ENCODE results near the gene FBXW5.

FBXW5 gene

DNA sequence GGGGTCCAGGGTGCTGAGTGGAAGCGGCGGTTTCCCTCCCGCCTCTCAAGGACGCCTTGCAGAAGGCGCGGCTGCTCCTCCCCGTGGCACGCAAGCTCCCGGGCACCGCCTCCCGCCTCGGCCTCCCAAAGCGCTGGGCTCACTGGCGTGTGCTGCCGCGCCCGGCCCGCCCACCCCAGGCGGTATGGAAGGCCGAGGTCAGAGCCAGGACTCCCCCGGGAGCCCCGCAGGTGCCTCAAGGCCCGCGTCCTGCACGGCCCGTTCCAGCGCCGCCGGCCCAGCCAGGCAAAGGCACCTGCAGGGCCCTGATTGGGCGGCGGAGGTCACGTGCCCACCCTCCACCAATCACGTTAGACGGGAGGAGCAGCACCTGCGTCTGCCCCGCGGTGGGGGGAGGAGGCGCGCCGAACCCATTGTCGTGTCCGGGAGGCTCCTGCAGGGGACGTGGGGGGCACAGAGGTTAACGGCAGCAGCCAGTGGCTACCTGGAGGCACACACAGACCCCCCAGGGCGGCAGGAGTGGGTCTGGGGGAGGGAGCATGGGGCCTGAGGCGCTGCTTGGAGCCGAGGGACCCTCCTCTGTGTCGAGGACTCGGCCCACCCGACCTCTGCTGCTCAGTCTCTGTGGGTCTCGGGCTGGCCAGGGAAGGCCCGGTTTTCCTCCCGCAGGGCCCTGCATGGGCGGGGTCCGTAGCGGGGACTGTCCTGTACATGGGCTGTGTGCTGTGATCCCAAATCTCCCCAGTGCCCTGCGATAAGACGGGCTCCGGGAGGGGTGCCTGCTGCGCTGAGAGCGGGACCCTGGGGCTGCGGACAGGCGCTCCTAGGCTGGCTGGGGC is 5.5 kb upstream of the FBXW5 start:
- DNase-seq (ENCODE audit: low read depth in 2 of 2), result peak; percentile 92 to 95

DNA sequence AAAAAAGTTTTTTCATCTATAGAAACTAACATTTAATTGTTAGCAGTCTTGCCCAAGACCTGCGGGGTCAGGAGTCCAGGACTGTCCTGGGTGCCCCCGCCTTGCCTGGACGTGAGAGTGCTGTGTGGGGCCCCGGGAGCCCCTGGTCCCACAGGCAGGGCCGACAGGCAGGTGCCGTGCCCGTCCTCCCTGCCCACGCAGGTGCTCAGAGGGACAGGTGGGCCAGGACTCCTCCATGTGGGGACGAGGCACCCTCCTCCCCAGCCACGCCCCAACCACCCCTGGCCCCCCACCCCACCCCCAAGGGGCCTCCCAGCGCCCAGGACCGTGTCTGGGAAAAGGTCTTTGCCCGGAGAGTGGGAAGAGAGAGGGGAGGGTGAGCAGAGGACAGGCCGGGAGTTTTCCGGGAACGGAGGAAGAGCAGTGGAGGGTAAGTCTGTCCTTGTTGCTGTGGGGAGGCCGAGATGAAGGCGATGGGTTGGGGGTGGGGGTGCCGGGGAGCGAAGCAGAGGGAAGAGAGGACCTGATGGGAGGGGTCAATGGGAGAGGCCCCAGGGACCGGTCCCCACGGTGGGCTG is 4.8 kb upstream of the FBXW5 start:
- no peak for DNase-seq (ENCODE audit: low read depth in 2 of 2)

DNA sequence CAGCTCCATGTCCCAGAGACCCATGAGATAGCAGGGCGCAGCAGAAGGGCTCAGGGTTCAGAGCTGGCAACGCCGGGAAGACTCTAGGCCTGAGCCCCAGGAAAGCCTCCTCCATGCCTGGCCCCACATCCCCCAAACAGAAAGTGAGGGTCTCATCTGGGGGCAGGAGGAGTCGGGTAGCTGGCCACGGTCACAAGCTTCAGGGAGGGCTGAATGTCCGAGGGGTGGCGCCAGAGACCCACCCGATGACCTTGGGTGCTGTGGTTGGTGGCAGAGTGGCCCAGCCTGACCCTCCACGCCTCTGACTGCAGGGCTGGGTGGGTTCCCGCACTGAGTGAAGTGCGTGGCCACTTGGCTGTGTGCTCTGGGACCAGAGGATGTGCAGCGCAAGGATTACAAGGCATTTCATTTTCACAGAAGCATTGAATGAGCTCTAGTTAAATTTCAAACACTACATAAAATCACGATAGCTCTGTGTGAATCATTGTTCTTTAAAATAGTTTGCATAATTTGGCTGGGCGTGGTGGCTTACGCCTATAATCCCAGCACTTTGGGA is 3.5 kb upstream of the FBXW5 start:
- no peak for DNase-seq (ENCODE audit: low read depth in 2 of 2)

DNA sequence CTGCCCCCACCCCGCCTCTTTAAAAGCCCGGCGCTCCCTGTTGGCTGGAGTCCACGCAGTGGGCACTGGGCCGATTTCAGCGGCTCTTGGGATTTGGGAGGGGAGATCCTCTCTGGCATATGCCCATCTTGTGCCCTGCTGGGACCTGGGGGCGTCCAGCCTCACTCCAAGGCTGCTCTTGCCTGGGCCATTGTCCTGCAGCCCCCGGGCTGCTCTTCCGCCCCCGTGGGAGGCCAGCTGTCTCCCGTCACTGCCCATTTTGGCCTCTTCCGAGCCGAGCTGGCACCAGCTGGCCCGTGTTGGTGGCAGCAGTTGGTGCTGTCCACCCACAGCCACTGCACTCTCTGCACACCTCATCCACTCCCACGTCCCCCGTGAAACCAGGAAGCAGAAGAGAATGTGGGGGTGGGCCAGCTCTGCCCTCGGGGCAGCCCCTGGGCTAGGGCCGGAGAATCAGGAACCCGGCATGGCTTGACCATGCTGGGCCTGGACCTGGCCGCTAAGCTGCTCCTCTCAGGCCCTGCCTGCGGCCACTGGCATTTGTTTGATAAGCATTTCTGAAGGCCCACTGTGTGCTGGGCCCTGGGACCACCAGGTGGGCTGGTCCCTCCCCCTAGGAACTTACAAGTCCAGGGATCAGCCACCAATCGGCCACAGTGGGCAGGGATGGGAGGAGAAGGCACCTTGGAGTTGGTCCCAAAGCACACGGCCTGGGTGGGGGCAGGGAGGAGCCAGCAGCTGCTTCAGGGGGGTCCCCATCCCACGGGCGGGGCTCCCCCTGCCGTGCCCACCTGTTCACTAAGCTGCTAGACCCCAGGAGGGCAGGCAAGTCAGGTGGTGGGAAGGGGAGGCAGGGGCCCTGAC is 2.7 kb upstream of the FBXW5 start:
- DNase-seq (ENCODE audit: low read depth in 2 of 2), result no peak

DNA sequence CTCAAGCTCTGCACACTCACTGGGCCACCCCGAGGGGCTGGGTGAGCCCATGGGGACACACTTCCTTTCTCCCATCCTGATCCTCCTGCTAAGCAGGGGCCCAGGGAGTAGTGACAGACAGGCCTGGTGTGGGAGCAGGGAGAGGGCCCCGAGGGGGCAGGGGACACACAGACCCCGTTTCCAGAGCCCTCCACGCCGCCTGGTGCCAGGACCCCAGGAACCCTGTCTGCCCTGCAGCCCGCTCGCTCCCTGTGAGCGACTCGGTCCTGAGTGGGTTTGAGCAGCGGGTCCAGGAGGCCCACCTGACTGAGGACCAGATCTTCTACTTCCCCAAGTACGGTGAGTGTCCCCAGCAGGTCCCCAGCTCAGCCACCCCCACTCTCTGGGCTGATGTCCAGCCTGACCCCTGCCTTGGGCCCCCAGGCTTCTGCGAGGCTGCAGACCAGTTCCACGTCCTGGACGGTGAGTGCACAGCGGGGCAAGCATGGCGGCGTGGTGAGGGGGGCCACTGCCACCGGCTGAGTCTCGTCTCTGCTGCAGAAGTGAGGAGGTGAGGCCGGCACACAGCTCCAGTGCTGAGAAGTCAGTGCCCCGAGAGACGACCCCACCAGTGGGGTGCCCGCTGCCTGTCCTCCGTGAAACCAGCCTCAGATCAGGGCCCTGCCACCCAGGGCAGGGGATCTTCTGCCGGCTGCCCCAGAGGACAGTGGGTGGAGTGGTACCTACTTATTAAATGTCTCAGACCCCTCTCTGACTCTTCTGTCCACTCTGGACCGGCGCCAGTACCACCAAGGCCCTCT is 1.9 kb upstream of the FBXW5 start:
- no peak for DNase-seq (ENCODE audit: low read depth in 2 of 2)

DNA sequence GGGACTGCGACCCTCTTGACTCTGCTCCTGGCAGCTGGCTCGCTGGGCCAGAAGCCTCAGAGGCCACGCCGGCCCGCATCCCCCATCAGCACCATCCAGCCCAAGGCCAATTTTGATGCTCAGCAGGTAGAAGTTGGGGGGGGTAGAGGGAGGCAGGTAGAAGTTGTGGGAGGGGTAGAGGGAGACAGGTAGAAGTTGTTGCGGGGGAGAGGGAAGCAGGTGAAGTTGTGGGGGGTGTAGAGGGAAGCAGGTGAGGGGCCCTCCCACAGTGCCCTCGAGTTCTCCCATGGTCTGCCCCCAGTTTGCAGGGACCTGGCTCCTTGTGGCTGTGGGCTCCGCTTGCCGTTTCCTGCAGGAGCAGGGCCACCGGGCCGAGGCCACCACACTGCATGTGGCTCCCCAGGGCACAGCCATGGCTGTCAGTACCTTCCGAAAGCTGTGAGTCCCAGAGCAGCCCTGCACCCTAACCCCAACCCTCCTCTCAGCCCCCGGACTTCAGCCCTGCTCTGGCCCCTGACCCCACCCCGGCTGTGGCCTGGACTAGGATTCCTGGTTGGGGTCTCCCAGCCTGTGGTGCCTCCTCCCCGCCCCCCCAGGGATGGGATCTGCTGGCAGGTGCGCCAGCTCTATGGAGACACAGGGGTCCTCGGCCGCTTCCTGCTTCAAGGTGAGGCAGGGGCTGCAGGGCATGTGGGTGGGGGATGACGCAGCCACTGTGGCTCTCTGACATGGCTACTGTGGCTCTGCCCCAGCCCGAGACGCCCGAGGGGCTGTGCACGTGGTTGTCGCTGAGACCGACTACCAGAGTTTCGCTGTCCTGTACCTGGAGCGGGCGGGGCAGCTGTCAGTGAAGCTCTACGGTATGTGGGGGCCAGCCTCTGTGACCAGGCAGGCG is 1.0 kb upstream of the FBXW5 start:
- DNase-seq (ENCODE audit: low read depth in 2 of 2), result no peak

DNA sequence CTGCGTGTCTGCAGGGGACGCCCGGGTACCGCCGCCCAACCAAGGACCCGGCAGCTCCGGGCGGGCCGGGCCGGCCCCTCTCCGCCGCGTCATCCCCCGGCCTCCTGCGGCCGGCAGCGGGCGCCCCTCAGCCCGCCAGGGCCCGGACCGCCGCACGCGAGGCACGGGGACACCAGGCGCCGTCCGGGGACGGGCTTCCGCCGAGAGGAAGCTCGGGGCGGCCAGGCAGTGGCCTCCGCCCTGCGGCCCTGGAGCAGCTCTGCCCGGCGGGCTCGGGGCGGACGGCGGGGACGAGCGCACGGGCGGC is 373 bp downstream of the FBXW5 start:
- DNase-seq (ENCODE audit: low read depth in 2 of 2), result no peak

DNA sequence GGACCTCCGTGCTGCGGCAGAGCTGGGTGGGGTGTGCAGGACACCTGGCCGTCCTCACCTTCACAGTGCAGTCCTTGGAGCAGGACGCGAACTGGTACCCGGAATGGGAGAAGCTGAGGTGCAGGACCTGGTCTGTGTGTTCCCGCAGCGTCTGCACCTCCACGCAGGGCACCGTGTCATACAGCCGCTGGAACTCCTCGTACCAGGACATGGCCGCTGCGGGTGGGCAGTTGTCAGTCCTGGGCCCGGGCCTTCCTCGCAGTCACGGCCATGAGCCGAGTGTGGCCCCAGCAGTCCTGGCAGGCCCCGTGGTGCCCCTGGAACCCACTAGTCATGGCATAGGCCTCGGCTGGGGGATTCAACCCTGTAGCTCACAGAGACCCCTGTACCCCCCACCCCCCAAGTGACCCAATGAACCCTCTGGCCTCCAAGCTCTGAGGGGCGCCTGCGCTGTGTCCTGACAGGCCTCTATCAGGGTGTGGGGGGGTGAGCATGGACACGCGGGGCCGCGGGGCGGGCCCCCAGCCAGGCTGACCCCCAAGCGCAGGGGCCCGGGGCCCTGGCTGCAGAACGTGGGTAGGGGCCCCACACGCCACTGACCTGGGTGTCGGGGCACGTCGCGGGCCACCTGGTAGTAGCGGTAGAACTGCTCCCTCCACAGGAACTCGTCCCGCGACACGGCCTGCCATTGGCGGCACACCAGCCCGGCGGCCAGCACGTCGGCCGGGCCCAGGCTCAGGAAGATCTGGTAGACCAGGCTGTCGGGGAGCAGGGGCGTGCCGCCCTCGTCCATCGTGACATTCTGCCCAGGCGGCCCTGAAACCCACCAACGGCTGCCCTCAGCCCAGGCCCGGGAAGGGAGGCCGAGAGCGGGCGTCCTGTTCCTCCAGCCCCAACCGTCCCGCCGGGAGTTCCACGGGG is 987 bp downstream of the FBXW5 start:
- no peak for DNase-seq (ENCODE audit: low read depth in 2 of 2)

DNA sequence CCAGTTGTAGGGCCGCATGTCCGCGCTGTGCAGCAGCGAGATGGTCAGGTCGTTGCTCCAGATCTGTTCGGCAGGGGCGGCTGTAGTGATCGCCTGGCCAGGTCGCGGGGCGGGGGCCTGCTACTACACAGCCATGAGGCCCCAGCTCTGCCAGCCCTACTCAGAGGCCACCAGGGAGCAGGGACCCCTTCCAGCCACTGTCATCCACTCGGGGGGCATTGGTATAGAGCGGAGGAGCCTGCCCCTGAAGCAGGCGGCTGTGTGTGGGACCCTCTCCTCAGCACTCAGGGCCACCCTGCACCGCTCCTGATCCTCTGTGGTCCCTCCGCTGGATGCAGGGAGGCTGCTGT is 1.7 kb downstream of the FBXW5 start:
- no peak for DNase-seq (ENCODE audit: low read depth in 2 of 2)

DNA sequence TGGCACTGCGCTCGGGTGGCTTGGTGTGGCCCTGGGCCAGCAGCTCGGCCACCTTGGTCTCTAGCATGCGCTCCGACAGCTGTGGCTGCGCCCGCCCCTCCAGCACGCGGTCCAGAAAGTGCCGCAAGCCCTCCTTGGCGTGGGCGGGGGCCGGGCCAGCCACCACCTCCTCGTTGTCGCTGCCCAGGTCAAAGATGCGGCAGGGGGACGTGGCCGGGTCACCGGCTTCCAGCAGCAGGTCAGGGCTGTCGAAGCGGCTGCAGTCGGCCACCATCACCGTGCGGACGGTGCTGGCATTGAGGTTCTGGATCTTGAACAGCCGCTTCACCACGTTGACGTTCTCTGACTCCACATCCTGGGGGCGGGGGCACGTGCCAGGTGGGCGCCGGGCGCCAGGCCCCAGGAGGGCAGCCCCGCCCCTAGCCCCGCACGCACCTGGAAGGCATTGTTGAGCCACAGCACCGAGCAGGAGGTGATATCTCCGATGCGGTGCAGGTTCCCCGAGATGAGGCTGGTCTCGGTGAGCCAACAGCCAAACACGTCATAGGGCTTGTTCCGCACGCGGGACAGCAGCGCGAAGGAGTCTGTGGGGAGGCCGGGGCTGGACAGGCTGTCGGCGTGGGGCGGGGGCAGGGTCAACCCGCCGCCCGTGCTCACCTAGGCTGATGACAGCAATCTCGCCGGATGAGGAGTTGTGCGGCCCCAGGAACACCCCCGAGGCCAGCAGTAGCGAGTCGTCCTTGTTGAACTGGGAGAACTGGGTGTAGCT is 2.2 kb downstream of the FBXW5 start:
- DNase-seq (ENCODE audit: low read depth in 2 of 2), result no peak

DNA sequence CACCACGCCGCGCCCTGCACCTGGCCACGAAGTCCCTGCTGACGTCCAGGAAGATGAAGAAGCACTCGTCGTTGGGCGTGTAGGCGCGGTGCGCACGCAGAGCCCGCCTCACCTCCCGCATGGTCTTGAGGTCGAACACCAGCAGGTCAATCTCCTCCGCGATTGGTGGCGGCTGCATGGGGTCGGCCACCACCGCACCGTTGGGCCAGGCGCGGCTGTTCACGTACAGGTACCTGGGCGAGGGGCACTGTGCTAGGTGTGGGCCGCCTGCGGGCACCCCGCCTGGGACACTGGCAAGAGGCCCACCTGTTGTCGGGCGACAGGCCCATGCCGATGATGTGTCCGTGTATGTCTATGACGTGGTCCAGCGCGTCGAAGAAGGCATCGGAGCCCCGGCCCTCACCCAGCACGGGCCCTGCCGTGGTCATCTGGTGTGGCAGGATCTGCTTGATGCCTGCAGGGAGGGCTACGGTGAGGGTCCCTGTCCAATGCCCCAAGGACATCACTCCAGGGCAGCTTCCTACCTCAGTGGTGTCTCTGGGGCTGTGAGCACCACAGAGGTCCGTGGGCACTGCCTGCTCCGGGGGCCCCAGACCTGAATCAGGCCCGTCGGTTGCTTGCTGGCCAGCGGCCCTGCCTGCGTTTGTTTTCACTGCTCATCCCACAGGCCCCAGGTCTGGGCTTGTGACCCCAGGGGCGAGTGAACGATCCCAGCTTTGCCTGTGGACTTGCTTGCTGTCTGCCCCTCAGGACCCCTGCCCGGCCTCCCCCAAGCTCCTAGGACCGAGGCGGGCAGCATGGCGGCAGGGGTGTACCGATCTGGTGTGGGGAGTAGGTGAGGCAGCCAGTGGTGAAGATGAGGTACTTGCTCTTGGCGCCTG is 3.1 kb downstream of the FBXW5 start:
- DNase-seq (ENCODE audit: low read depth in 2 of 2), result no peak

DNA sequence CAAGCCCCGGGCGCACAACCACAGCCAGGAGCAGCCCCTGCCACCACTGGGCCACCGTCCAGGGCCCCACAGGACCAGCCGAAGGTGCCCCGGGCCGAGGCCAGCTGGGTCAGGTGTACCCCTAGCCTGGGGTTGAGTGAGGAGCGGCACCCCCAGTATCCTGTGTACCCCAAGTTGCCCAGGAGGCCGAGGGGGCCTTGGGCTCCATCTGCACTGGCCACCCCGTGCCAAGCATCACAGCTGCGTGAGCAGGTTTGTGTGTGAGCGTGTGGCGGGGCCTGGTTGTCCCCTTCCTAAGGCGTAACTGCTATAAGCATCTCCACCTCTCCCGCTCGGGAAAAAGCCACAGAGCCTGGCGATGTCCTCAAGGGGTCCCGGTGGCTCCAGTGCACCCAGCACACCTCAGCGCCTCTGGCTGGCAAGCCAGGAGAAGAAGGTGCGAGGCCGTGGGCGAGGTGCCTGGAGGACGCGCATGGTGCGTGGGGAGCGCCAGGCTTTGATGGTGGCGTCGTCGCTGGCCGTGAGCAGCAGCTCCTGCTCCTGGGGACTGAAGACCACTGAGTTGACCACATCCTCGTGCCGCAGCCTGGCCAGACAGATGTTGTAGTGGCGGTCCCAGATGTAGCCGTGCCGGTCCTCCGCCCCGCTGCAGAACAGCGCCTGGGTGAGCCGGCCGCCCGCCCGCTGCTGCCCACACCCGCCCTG is 3.9 kb downstream of the FBXW5 start:
- DNase-seq (ENCODE audit: low read depth in 2 of 2), result no peak

DNA sequence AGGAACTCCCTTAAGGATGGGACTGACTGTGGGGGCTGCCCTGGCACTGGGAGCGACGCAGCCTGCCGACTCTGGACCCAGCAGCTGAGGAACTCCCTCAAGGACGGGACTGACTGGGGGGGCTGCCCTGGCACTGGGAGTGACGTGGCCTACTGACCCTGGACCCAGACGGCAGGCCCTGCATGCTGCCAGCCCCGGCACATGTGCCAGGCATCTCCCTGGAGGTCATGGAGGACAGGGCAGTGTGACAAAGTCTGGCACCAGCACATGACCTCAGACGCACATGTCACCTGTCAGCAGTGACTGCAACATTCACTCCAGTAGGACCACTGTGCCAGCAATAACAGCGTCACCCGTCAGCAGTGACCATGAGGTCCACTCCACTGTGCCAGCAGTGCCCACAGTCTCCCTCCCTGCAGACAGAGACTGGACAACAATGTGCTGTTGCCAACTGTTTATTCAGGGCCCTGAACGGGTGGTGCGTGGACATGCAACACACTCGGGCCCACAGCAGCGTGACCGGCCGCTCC is 4.5 kb downstream of the FBXW5 start:
- DNase-seq (ENCODE audit: low read depth in 2 of 2), result no peak

DNA sequence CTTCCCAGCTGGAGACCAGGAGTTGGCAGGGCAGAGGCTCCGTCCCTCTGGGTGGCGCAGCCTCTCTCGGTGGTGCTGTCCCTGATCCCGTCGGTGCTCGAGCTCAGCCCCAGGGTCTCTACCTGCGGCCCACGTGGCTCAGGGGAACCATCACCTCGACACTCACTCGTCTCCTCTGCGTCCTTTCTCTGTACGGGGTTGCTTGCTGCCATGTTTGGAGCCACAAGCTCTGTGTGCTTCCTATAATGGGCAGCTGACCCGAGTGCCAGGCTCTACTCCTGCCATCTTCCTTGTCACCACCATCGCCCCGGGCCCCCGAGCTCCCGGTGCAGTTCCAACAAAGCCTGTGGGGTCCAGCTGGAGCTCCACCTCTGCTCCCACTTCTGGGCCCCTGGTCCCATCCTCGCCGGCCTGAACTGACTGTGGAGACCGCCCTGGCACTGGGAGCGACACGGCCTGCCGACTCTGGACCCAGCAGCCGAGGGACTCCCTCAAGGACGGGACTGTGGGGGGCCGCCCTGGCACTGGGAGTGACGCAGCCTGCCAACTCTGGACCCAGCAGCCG is 5.0 kb downstream of the FBXW5 start:
- DNase-seq (ENCODE audit: low read depth in 2 of 2), result no peak

DNA sequence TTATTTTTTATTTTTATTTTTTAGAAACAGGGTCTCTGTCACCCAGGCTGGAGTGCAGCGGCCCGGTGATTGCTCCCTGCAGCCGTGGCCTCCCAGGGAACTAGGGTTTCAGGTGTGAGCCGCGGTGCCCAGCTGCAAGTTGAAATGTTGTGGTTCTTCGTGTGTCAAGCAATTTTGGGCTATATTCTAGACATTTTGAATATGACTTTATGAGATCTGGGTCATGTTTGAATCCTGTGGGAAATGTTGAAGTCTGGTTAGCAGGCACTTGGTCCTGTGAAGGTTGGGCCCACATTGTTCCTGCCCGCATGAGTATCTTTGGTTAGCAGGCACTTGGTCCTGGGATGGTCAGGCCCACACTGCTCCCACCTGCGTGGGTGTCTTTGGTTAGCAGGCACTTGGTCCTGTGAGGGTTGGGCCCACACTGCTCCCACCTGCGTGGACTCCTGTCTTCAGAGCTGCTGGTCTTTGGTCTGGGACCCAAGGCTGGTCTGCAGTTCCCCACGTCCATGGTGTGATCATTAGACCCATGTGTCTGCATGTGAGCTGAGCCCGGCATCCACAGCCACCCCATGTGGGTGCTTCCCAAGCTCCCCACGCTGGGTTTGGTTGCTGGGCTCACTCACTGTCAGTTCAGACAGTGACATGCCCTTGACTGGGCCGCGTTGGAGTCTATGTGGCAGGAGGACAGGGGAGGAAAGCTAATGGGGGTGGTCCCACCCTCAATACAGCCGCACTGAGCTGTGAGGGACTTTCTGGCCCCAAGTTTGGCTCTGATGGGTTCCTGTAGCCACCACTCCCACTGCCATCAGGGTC is 7.1 kb downstream of the FBXW5 start:
- no peak for DNase-seq (ENCODE audit: low read depth in 2 of 2)

DNA sequence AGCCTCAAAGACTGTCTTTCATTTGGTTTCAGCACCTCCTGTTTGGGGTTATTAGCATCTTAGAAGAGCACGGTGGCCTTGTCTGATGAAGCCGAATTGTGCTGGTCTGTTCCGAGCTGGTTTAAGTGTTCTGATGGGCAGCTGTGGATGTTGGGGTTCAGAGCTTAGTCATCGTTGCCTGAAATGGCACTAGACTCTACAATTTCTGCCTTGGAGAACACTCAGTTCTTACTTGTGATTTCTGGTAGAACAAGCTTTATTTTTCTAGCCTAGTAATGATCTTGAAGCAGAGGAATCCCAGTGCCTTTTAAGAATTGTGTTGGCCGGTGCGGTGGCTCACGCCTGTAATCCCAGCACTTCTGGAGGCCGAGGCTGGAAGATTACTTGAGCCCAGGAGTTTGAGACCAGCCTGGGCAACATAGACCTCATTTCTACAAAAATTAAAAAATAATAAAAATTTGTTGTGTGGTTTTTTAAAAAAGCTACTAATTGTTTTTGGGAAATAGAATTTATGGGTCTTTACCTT is 7.8 kb downstream of the FBXW5 start:
- no peak for DNase-seq (ENCODE audit: low read depth in 2 of 2)

Measured in stimulated activated CD8-positive, alpha-beta memory T cell treated with anti-CD3 and anti-CD28 coated beads, Interleukin-2, amount 100 ng/mL, for 1 hour (primary cell).